Putamen (tissue), 1 donor: ENCODE results near the gene APOL1.

Experiments
- DNase-seq: peaks from one replicate; pipeline ENCODE4 v3.0.0-alpha.2; 2016; ENCODE audit warnings: low spot score

The APOL1 gene

GRCh38 chr22:36293606-36294292 lies 40.8 kb downstream of the APOL1 start:
- no peak for DNase-seq

DNA sequence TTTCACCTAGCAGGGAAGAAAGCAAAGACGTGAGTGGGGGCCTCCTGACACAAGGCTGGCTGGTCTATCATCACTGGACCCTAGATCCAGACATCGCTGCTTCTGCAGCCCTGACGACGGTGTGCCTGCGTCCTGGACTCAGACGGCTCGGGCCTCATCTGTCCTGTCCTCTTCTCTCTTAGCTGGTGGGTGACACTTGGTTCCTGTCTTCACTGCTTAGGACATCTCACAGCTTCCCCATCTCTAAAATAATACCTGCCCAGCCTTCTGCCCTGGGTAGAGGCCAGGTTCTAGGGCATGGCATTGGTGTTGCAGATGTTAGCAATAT lies 41.3 kb downstream of the APOL1 start:
- no peak for DNase-seq

- DNase-seq = no peak
Observed at GRCh38 chr22:36294801-36295200, 41.9 kb downstream of the APOL1 start.

DNA sequence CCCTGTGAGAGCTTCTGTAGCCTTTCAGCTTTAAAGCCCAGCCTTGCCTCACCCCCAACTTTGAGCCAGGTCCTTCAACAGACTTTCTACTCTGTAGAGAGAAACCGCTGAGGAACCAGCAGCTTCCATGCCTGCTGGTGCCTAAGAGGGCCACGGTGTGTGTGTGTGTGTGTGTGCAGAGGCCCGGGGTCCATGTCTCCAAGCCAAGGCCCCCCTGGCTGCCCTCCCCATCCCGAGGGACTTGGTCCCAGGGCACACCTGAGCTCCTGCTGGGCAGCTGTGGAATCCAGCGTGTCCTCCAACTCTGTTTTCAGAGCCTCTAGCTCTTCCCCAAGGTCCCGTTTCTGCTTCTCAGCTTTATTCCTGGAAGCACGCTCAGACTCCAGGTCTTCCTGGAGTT lies 42.3 kb downstream of the APOL1 start:
- DNase-seq = no peak

DNA sequence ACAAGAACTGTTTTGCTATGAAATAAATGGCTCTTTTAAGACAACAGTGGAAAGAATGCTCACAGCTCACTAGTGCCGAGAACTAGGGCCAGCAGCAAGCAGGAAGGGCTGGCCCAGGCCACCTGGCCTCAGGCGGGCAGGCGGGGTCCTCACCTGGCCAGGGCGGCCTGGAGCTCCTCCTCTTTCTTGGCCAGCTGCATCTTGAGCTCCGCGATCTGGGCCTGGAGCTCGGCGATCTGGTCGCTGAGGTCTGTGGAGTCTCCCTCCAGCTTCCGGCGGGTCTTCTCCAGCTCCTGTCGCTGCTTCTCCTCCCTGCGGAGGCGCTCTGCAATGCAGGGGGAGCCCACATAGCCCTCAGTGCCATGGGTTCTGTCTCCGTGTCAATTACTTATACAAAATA lies 43.8 kb downstream of the APOL1 start:
- no peak for DNase-seq

- no peak for DNase-seq
Observed at GRCh38 chr22:36297568-36297967, 44.6 kb downstream of the APOL1 start.

DNA sequence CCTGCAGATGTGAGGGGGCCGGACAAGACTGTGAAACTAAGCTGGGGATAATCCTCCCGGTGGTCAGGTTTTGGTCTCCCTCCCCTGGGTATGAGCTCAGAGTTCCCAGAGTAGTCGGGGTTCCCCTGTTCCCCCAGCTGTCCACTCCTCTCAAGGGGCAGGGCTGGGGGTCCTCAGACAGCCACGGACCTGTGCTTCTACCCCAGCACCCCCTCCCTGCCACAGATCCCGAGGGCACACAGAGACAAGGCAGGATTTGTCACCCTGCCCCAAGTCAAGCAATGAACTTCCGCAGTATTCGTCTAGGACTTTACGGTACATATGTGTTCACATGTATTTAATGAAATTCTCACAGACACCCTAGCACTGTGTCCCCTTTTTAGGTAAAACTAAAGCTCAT lies 45.2 kb downstream of the APOL1 start:
- DNase-seq = no peak

DNA sequence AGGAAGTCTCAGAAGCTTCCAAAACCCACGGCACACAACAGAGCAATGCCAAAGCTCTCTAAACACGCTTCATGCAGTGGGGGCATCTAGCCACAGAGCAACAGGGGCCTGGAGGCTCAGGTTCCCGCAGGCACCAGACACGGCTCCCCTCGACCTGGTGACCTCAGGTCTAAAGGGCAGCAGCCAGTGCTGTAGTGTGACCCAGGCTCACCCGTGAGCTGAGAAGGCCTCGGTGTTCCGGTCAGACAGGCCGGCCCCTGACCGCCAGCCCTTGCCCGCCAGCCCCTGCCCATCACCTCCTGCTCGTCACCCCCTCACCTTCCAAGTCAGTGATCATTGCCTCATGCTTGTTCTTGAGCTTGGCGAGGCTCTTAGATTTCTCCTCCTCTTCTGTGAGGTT lies 45.7 kb downstream of the APOL1 start:
- no peak for DNase-seq

GRCh38 chr22:36299295-36299694 lies 46.4 kb downstream of the APOL1 start:
- DNase-seq = no peak

- DNase-seq = no peak
Observed at GRCh38 chr22:36299911-36300310, 47.0 kb downstream of the APOL1 start.

DNA sequence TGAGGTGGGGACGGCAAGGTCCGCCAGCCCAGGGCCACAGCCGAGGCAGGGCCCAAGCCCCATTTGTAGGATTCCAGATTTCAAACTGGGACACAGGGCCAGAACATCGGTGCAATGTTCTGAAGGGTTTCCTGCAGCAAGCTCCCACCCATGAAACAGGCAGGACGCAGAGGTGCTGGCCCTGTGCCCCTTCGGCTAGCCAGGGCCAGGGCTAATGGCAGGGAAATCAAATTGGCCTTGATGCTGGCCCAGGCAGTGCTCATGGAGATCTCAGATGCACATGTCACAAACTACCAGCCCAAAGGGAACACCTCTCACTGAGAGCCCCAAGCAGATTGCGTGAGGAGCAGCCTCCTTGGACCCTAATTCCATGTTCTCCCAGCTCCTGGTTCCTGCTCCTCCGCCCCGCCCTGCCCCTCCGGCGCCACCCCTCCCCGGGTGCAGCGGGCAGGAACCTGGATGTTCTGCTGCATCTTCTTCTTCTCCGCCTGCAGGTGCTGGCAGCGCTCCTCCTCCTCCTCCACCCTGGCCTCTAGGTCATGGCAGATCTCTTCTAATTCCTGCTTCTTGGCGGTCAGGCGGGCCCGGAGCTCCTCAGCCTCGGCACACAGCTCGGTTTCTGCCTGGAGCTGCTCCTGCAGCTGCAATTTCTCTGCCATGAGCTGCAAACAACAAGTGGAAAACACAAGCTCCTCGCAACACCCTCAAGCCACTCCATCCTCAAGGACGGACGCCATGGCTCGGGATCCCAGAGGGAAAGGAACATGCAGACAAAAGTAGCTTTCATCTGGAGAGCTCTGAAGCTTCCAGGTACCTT lies 47.7 kb downstream of the APOL1 start:
- no peak for DNase-seq

GRCh38 chr22:36301384-36301828 lies 48.5 kb downstream of the APOL1 start:
- no peak for DNase-seq

DNA sequence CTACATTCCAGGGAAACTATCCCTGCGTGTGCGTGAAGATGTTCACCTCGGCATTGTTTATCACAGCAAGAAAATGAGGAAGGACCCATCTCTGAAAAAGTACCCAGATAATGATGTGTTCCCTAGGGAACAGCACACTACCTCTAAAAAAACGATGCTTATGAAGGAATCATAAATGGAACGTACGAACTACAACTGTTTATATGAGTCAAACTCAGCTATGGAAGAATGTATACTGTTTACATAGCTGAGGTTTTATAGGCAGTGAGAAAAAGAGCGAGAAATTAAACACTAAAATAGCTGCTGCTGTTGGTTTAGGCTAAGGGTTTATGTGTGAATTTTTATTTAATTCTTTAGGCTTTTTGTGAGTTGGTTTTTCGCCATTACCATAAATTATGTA lies 48.9 kb downstream of the APOL1 start:
- no peak for DNase-seq

DNA sequence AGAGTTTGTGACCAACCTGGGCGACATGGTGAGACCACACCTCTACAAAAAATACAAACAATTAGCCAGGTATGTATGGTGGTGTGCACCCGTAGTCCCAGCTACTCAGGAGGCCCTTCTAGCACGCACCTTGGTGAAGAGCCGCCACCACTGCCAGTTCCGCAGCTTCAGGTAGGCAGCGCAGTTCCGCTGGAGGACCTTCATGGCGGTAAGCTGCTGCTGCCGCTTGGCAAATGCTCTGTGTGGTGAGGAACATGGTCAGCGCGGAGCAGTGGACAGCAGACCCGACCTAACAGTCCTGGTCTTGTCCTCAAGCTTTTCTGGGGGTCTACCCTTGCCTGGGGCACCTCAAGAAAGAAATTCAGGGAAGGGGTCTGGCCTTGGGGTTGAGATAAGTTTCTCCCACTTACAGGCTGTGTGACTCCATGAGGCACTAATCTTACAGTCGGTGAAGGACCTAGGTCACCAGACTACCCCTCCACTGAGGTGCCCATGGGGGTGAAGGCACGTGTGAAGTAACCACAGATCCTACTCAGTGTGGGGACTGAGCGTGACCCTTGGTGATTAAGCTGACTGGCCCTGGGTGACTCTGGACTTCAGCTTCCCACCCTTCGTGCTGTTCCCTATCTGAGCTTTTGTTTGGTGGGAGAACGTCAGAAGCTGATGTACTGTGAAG lies 49.6 kb downstream of the APOL1 start:
- no peak for DNase-seq

DNA sequence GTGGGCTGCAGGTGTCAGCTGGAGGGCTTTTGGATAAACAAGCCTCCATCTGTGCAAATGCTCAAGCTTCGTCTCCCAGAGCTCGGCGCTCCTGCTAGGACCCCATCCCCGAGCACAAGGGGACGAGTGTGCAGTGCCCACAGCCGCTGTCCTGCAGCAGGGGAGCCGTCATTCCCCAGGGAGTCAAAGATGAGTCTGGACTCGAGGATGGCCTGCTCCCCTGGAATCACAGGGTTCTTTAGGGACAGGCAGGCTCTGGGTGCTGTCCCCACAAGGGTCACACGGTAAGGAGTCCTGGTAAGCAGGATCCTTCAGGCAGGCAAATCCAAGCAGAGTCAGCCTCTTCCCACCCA lies 50.2 kb downstream of the APOL1 start:
- no peak for DNase-seq

DNA sequence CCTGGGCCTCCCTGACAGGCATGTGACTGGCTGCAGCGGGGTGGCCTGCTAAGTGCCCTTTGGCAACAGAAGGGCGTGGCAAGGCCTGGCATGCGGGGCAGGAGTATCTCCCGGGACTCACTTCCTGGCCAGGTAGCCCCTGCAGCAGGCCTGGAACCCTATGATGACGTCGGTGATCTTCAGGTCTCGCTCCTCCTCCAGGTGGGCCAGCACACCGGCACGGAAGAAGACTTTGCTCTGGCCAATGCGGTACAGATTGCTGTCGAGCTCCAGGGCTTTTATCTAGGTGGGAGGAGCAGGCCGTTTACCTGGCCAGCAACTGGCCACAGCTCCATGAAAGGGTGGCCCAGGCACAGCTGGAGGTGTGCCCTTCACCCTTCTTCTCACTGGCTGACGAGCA lies 50.9 kb downstream of the APOL1 start:
- DNase-seq = no peak

DNA sequence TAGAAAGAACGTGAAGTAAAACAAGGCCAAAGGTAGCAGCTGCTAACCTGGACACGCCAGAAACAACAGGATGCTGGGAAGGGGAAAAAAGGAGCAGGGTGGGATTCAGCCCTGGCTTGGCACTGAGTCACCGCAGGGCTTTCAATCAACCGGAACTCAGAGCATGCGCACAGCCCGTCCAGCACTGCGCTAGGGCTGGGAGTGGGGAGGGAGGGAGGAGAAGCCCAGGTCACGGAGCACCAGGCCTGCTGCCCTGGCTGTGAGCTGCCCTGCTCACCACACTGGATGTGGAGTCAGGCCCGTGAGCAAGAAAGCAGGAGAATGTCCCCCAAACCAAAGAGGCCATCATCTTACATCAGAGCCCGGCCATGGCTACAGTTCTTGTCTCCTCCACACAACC lies 51.5 kb downstream of the APOL1 start:
- DNase-seq = no peak

GRCh38 chr22:36305813-36306212 lies 52.9 kb downstream of the APOL1 start:
- no peak for DNase-seq

GRCh38 chr22:36306227-36306626 lies 53.3 kb downstream of the APOL1 start:
- no peak for DNase-seq

DNA sequence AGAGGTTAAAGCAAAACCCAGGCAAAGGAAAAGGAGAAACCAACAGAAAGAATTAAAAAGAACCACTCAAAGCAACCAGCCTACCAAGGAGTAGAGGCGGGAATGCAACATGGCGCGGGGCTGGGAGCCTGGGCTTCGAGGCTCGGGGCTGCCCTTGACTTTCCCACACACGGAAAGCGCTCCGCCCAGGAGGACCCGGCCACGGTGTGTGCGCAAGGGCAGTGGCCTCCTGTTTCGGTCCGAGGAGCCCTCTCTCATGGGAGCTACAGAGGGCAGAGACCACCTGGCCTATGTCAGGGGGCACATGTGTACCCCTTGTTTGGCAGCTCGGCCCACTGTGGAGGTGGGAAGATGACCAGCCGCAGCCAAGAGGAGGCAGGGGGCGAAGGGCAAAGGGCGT lies 55.9 kb downstream of the APOL1 start:
- DNase-seq = no peak

DNA sequence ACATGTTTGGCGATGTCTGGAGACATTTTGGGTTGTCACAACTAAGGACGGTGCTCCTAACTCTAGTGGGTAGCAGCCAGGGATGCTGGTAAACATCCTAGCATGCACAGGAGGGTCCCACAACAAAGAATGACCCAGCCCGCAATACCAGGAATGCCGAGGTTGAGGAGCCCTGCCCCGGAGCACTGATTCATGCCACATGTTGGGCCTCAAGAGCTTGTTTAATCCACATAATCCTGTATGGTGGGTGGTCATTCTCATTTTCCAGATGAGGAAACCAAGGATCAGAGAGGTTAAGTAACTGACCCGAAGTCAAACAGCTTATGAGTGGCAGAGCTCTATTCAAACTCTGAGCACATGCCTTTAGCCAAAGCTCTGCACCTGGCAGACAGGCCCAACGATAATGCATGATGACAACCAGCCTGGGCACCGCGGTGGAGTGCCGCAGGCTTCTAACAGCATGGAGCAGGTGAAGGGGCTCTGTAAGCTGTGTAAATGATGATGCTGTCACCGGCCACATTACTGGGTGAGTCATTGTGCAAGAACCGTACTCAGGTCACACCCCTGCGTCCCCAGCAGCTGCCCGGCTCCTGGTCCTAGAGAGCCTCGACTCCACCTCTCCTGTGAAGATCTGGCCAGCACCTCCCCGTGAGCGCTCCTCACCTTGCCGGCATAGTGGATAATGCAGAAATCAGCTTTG lies 58.6 kb downstream of the APOL1 start:
- no peak for DNase-seq

GRCh38 chr22:36315325-36315724 lies 62.4 kb downstream of the APOL1 start:
- no peak for DNase-seq

GRCh38 chr22:36316419-36316818 lies 63.5 kb downstream of the APOL1 start:
- no peak for DNase-seq
